GM23248 (cell line): Measurements from ENCODE around the gene KANTR. TPM values are rescaled to one million over a fixed set of nuclear protein-coding genes. Genes with fewer than 3 reads are reported as not detected.
A peak's percentile ranks its signal among the peaks of the same experiment; 100 is the strongest.

Experiments used
- DNase-seq: peaks from one replicate; pipeline ENCODE4 v3.0.0-alpha.2; 2015
- H2AFZ ChIP-seq: fragments of 200-600 bp; sonication (generic); 2 replicates; pipeline ENCODE4 v1.6.1; 2016; ENCODE audit warnings: antibody characterized with exemption
- H3F3A ChIP-seq: fragments of 200-600 bp; sonication (generic); 2 replicates; pipeline ENCODE4 v1.6.1; 2016; ENCODE audit warnings: mild to moderate bottlenecking, antibody characterized with exemption, mixed run types; ENCODE audit not compliant: insufficient read depth
- H3K27ac ChIP-seq: fragments of 200-600 bp; sonication (generic); 2 replicates; pipeline ENCODE4 v1.5.1; 2016; ENCODE audit warnings: mild to moderate bottlenecking
- H3K27me3 ChIP-seq: fragments of 200-600 bp; sonication (generic); replicated peaks from 2 replicates; pipeline ENCODE4 v1.6.1; 2016; ENCODE audit warnings: mild to moderate bottlenecking; ENCODE audit not compliant: insufficient read depth
- H3K36me3 ChIP-seq: fragments of 200-600 bp; sonication (generic); 2 replicates; pipeline ENCODE4 v1.6.1; 2016; ENCODE audit warnings: low read depth, mild to moderate bottlenecking
- H3K4me1 ChIP-seq: fragments of 200-600 bp; sonication (generic); 2 replicates; pipeline ENCODE4 v1.6.1; 2016; ENCODE audit warnings: mild to moderate bottlenecking; ENCODE audit not compliant: insufficient read depth
- H3K4me2 ChIP-seq: fragments of 200-600 bp; sonication (generic); one replicate; pipeline ENCODE4 v1.6.1; 2016; ENCODE audit warnings: mild to moderate bottlenecking; ENCODE audit not compliant: unreplicated experiment
- H3K4me3 ChIP-seq: fragments of 200-600 bp; sonication (generic); 2 replicates; pipeline ENCODE4 v1.5.1; 2016; ENCODE audit warnings: mild to moderate bottlenecking
- H3K79me2 ChIP-seq: fragments of 200-600 bp; sonication (generic); 2 replicates; pipeline ENCODE4 v1.6.1; 2016; ENCODE audit warnings: mild to moderate bottlenecking; ENCODE audit not compliant: insufficient read depth
- H3K9ac ChIP-seq: fragments of 200-600 bp; sonication (generic); 2 replicates; pipeline ENCODE4 v1.6.1; 2016; ENCODE audit warnings: mild to moderate bottlenecking
- H3K9me2 ChIP-seq: fragments of 200-600 bp; sonication (generic); 2 replicates; pipeline ENCODE4 v1.6.1; 2016; ENCODE audit warnings: mixed run types, mild to moderate bottlenecking, moderate library complexity; ENCODE audit not compliant: insufficient read depth
- H3K9me3 ChIP-seq: fragments of 200-600 bp; sonication (generic); one replicate; pipeline ENCODE4 v1.6.1; 2017; ENCODE audit warnings: low read depth
- H4K20me1 ChIP-seq: fragments of 200-600 bp; sonication (generic); 2 replicates; pipeline ENCODE4 v1.6.0; 2016; ENCODE audit not compliant: insufficient read depth
- EZH2 ChIP-seq: fragments of 200-600 bp; sonication (generic); IDR thresholded peaks from 2 replicates; pipeline ENCODE4 v1.6.1; 2018; ENCODE audit warnings: antibody characterized with exemption, mild to moderate bottlenecking; ENCODE audit not compliant: insufficient read depth, poor library complexity, severe bottlenecking
- EZH2phosphoT487 ChIP-seq: fragments of 200-600 bp; sonication (generic); IDR thresholded peaks from 2 replicates; pipeline ENCODE4 v1.6.1; 2018; ENCODE audit warnings: antibody characterized with exemption, moderate library complexity, mild to moderate bottlenecking, low read depth; ENCODE audit not compliant: insufficient read depth
- WGBS, 2 experiments: methylation state at CpG; one replicate each; pipeline ENCODE4 v1.1.6; 2015 to 2017; ENCODE audit warnings: low lambda C conversion rate in 2 of 2, low coverage in 1 of 2; ENCODE audit errors: missing lambda C conversion rate in 2 of 2; 5-methylcytosine and 5-hydroxymethylcytosine counted together
- in situ Hi-C: fragments of 300-500 bp; cut with MboI; formaldehyde crosslinking; loops from 2 replicates; pipeline ENCODE4 v1.15.0; 2020
- polyA plus RNA-seq: library from polyadenylated mRNA; unstranded; fragments of >200 nt; fragmentation: Nextera tagmentation; extraction: Ambion mirVana; gene quantifications from 2 replicates; pipeline ENCODE4 v1.2.1, GENCODE V29; 2016
- total RNA-seq: library from RNA; depleted of rRNA; stranded (reverse); fragments of >200 nt; shearing (Covaris generic); gene quantifications from 2 replicates; pipeline ENCODE4 v1.2.3, GENCODE V29; 2014

Gene KANTR
- total and polyA plus RNA-seq, 2 experiments from 2014 or later, result 0.79 to 2.1 TPM

DNA sequence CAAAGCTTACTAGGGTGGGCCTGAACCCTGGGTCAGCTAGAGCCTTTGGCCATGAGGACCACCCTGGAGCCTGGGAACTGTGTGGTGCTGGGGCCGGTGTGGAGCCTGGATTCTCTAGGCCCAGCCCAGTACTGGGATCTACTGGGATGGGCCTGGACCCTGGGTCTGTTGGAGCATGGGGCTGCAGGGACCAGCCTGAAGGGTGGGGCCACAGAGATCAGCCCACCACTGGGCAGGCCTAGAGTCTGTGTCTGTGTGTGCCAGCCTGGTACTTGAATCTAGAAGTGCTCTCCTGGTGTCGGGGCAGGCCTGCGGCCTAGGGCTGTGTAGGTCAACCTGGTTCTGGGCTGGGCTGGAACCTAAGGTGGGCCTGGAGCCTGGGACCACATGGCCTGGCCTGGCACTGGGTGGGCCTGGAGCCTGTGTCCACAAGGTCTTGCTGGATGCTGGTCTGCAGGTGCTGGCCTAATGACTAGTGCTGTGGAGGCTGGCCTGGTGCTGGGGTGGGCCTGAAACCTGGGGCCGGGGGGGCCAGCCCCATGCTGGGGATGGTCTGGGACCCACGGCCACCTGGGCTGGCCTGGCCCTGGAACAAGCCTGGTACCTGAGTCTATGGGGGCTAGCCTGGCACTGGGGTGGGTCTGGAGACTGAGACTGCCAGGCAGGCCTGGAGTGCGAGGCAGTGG, 21.1 kb downstream of the KANTR start:
- Histone ChIP-seq H3K27ac (no peak overlapping the region), H3K4me2 (no peak overlapping the region), H4K20me1 (no peaks in the 10 kb centered on the region), H3K27me3 (no peaks in the 10 kb centered on the region), H3K9me3 (no peaks in the 10 kb centered on the region), H3K4me1 (no peaks in the 10 kb centered on the region), H3K9me2 (no peaks in the 10 kb centered on the region), H3K4me3 (no peak overlapping the region), H2AFZ (no peak overlapping the region), H3K79me2 (no peaks in the 10 kb centered on the region), H3K9ac (no peak overlapping the region), H3K36me3 (no peaks in the 10 kb centered on the region), H3F3A (no peaks in the 10 kb centered on the region)
- 87 to 100% methylated on average over 1 to 4 of the region's 6 CpGs for WGBS, 2 experiments
- in situ Hi-C loops, result no loop called here
- no peak for DNase-seq
- TF ChIP-seq EZH2 (no peak), EZH2phosphoT487 (no peak)

DNA sequence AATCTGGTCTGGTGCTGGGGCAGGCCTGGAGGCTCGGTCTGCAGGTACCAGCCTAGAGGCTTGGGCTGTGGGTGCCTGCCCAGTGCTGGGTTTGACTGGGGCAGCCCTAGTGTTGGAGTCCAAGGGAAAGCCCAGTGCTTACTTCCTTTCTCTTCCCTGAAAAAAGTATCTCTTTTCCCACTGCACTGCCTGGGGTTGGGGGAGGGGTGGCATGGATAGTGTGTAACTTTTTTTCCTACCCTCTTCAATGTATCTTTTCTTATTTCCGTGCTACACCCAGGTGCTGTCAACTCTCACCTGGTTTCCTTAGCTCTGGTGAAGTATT, 21.6 kb downstream of the KANTR start:
- no peak overlapping the region for H3K4me2 ChIP-seq
- 87 to 100% methylated on average over 2 of the region's 2 CpGs for WGBS, 2 experiments
- in situ Hi-C loops, result no loop called here

DNA sequence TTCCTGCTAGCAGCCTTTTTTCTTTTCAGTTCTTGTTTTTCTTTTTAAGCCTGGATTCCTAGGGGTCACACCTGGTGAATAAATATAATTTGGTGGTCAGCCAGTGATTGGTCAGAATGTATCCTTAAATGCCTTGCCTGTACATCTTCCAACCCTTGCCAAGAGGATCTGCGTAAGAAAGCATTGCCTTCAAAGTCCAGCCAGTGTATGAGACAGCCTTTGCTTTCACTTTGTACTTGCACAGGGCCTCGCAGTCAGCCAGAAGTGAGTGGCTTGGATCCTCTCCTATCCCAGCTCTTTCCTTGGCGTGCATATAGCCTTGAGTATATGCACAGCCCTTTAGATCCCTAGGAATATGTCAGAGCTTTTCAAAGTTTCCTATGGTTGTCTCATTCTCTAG, 22.2 kb downstream of the KANTR start:
- 70 to 85% methylated on average over 3 of the region's 3 CpGs for WGBS, 2 experiments
- Histone ChIP-seq H3K4me2 (no peak overlapping the region), H4K20me1 (no peaks in the 10 kb centered on the region), H3K9ac (no peak overlapping the region), H3K9me3 (no peaks in the 10 kb centered on the region), H3K4me1 (no peaks in the 10 kb centered on the region), H3K27ac (no peak overlapping the region), H3F3A (no peaks in the 10 kb centered on the region), H3K4me3 (no peak overlapping the region), H3K79me2 (no peaks in the 10 kb centered on the region), H3K27me3 (no peaks in the 10 kb centered on the region), H3K36me3 (no peaks in the 10 kb centered on the region), H2AFZ (no peak overlapping the region), H3K9me2 (no peaks in the 10 kb centered on the region)
- DNase-seq, result peak; percentile 20
- in situ Hi-C loops, result no loop called here
- no peak for TF ChIP-seq EZH2
- no peak for TF ChIP-seq EZH2phosphoT487

More for the DNA sequence above, 21.6 kb downstream of the KANTR start:
- no peak for DNase-seq
- Histone ChIP-seq H3K4me1 (no peaks in the 10 kb centered on the region), H3K9me3 (no peaks in the 10 kb centered on the region), H3K79me2 (no peaks in the 10 kb centered on the region), H3F3A (no peaks in the 10 kb centered on the region), H3K9me2 (no peaks in the 10 kb centered on the region), H2AFZ (no peak overlapping the region), H3K9ac (no peak overlapping the region), H3K27ac (no peak overlapping the region), H3K4me3 (no peak overlapping the region), H3K36me3 (no peaks in the 10 kb centered on the region), H4K20me1 (no peaks in the 10 kb centered on the region), H3K27me3 (no peaks in the 10 kb centered on the region)
- no peak for TF ChIP-seq EZH2
- TF ChIP-seq EZH2phosphoT487, result no peak

DNA sequence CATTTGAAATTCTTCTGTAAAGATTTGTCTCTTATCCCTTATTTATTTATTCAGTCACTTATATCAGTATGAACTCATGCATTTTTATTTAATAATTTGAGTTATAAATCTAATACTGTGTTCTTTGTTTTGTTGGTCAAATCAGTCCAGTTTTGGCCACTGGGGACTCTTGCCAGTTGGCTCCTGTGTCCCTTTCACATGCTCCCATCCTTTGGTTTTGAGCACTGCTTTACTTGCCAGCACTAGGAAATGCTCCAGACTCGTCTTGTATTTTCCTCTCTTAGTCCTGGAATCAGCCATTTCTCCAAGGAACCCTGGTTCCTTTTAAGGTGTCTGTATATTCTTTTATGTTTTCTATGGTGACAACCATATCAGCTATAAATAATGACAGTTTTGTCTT, 28.1 kb downstream of the KANTR start:
- H3K9me2 ChIP-seq, result no peaks in the 10 kb centered on the region
- no peaks in the 10 kb centered on the region for H3K27me3 ChIP-seq
- TF ChIP-seq EZH2, result no peak
- no peak for TF ChIP-seq EZH2phosphoT487
- H3F3A ChIP-seq, result no peaks in the 10 kb centered on the region
- H2AFZ ChIP-seq, result no peak overlapping the region
- in situ Hi-C loops, result no loop called here
- no peak overlapping the region for H3K4me3 ChIP-seq
- no peak overlapping the region for H3K4me2 ChIP-seq
- H3K4me1 ChIP-seq, result peaks cover 13% of the 10 kb centered on the region
- no peaks in the 10 kb centered on the region for H3K79me2 ChIP-seq
- H3K27ac ChIP-seq, result no peak overlapping the region
- no peaks in the 10 kb centered on the region for H3K36me3 ChIP-seq
- WGBS, 2 experiments, result 71 to 73% methylated on average over 1 of the region's 1 CpG
- H3K9ac ChIP-seq, result no peak overlapping the region
- no peaks in the 10 kb centered on the region for H4K20me1 ChIP-seq
- H3K9me3 ChIP-seq, result no peaks in the 10 kb centered on the region
- DNase-seq, result no peak

- no peak overlapping the region for H3K4me2 ChIP-seq
- H3K79me2 ChIP-seq, result no peaks in the 10 kb centered on the region
- no peaks in the 10 kb centered on the region for H3K36me3 ChIP-seq
- H3K9me2 ChIP-seq, result no peaks in the 10 kb centered on the region
- H3K9ac ChIP-seq, result no peak overlapping the region
- peaks cover 26% of the 10 kb centered on the region for H3K4me1 ChIP-seq
- no peak overlapping the region for H3K27ac ChIP-seq
- H3K9me3 ChIP-seq, result no peaks in the 10 kb centered on the region
- no peak for DNase-seq
- no peak overlapping the region for H3K4me3 ChIP-seq
- H4K20me1 ChIP-seq, result no peaks in the 10 kb centered on the region
- peaks cover 6% of the 10 kb centered on the region; the same call in 1 of the 2 replicates for H3F3A ChIP-seq
- no peaks in the 10 kb centered on the region for H3K27me3 ChIP-seq
- H2AFZ ChIP-seq, result no peak overlapping the region
- TF ChIP-seq EZH2phosphoT487 (no peak), EZH2 (no peak)
- in situ Hi-C loops, result no loop called here
Observed at GRCh38 chrX:53125506-53125905, 31.6 kb downstream of the KANTR start.
